NCI-H2107 (cell line): ENCODE results near the gene CUL2.
A peak's percentile ranks its signal among the peaks of the same experiment; 100 is the strongest.
"Not testable (repeated sequence)": the region's sequence is repeated elsewhere in the genome, so short reads cannot be mapped to it uniquely, and the experiment has no call there.

ENCODE experiments used
- DNase-seq: peaks from one replicate; lab custom pipeline; 2025; lab: John Stamatoyannopoulos, UW

CUL2 gene

DNA sequence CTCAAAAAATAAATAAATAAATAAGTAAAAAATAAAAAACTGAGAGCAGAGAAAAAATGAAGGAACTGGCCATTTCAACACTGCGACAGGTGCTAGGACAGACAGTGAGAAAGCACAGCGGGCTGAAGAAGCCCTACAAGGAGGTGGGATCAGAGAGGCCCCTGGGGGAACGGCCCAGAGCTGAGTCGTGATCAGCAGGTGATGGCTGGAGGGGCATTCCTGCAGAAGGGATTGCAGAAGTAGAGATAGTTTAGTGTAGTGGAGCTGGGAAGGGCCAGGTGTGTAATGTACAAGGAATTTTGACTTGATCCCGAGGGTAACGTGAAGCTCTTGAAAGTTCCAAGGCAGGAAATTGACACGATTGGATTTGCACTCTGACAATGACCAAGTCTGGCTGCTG, 112.1 kb downstream of the CUL2 start:
- no peak for DNase-seq

DNA sequence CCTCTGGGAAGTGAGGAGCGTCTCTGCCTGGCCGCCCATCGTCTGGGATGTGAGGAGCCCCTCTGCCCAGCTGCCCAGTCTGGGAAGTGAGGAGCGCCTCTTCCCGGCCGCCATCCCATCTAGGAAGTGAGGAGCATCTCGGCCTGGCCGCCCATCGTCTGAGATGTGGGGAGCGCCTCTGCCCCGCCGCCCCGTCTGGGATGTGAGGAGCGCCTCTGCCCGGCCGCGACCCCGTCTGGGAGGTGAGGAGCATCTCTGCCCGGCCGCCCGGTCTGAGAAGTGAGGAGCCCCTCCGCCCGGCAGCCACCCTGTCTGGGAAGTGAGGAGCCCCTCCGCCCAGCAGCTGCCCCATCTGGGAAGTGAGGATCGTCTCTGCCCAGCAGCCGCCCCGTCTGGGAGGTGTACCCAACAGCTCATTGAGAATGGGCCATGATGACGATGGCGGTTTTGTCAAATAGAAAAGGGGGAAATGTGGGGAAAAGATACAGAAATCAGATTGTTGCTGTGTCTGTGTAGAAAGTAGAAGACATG, 113.7 kb downstream of the CUL2 start:
- DNase-seq, result not testable (repeated sequence)

DNA sequence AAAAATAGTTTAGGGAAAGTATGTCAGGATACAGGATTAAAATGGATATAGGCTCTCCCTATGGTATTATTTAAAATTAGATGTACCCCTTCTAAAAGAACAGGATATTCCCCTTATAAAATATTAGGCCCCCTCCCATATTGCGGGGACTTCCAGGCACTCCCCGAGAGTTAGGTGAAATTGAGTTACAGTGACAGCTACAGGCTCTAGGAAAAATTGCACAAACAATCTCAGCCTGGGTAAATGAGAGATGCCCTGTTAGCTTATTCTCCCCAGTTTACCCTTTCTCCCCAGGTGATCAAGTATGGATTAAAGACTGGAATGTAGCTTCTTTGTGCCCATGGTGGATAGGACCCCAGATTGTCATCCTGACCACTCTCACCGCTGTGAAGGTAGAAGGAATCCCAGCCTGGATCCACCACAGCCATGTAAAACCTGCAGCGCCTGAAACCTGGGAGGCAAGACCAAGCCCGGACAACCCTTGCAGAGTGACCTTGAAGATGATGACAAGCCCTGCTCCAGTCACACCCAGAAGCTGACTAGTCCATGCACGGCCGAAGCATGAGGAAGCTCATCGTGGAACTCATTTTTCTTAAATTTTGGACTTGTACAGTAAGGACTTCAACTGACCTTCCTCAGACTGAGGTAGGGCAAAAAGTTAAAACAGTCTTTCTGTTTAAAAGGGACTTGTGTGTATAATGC, 115.6 kb downstream of the CUL2 start:
- not testable (repeated sequence) for DNase-seq

DNA sequence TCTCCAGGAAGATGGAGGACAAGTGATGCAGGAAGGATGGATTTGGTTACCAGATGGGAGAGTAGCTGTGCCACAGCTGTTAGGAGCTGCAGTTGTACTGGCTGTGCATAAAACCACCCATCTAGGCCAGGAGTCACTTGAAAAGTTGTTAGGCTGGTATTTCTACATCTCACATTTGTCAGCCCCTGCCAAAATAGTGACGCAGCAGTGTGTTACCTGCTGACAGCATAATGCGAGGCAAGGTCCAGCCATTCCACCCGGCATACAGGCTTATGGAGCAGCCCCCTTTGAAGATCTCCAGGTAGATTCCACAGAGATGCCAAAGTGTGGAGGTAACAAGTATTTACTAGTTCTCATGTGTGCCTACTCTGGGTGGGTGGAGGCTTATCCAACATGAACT, 116.4 kb downstream of the CUL2 start:
- not testable (repeated sequence) for DNase-seq

DNA sequence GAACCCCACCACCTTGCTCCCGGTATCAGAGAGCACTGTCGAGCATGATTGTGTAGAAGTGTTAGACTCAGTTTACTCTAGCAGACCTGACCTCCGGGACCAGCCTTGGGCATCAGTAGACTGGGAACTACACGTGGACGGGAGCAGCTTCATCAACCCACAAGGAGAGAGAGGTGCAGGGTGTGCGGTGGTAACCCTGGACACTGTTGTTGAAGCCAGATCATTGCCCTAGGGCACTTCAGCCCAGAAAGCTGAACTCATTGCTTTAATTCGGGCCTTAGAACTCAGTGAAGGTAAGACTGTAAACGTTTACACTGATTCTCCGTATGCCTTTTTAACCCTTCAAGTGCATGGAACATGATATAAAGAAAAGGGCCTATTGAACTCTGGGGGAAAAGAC, 117.0 kb downstream of the CUL2 start:
- DNase-seq, result not testable (repeated sequence)

DNA sequence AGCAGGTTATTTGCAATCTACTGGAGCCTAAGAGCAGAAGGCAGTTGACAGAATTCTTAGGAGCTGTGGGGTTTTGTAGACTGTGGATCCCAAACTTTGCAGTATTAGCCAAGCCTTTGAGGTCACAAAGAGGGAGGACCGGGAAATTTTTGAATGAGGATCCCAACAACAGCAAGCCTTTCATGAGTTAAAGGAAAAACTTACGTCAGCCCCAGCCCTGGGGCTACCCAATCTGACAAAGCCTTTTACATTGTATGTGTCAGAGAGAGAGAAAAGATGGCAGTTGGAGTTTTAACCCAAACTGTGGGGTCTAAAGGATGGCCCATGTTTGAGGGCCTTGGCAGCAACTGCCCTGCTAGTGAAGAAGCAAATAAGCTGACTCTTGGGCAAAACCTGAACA, 117.5 kb downstream of the CUL2 start:
- not testable (repeated sequence) for DNase-seq

DNA sequence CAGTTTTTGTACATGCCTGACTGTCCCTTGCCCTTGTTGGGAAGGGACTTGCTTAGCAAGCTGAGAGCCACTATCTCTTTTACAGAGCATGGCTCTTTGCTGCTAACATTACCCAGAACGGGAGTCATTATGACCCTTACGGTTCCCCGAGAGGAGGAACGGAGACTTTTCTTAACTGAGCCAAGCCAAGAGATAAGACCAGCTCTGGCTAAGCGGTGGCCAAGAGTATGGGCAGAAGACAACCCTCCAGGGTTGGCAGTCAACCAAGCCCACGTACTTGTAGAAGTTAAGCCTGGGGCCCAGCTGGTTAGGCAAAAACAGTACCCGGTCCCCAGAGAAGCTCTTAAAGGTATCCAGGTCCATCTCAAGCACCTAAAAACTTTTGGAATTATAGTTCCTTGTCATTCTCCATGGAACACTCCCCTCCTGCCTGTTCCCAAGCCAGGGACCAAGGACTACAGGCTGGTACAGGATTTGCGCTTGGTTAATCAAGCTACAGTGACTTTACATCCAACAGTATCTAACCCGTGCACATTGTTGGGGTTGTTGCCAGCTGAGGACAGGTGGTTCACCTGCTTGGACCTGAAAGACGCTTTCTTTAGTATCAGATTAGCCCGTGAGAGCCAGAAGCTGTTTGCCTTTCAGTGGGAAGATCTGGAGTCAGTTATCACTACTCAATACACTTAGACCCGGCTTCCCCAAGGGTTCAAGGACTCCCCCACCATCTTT, 118.4 kb downstream of the CUL2 start:
- not testable (repeated sequence) for DNase-seq

DNA sequence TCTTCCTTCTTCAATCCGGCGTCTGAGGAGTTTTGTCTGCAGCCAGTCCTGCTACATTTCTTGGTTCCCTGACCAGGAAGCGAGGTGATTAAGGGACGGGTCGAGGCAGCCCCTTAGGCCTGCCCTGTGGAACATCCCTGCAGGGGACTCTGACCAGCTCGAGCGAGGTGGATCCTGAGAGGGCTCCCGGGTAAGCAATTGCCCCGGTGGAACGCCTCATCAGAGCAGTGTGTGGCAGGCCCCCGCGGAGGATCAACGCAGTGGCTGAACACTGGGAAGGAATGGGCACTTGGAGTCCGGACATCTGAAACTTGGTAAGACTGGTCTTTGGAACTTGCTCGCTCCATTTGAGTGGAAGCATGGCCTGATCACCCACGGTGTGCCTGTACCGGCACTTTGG, 121.0 kb downstream of the CUL2 start:
- no peak for DNase-seq

DNA sequence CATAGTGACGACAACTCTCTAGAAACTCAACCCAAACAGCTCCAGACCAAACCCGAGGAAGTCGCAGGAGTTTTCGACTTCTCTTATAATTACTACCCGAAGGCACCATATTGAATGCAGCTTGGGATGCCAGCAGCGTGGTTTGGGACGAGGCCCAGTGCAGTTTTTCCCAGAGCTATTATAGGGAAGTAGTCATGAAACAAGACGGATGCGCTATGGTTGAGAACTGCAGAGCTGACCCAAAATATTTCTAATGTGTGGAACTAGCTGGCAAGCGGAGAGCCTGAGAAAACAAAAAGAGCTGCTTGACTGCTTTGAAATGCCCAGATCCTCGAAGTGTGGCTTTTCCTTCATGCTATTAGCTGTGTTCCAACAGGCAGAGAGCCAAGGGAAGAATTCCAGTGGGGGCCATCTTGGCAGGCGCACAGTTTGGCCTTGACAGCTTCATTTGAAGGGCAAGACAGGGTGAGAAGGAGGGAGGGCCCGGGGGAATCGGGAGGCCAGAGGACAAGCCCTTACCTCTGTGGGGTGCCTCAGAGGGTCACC, 122.7 kb downstream of the CUL2 start:
- DNase-seq, result no peak

DNA sequence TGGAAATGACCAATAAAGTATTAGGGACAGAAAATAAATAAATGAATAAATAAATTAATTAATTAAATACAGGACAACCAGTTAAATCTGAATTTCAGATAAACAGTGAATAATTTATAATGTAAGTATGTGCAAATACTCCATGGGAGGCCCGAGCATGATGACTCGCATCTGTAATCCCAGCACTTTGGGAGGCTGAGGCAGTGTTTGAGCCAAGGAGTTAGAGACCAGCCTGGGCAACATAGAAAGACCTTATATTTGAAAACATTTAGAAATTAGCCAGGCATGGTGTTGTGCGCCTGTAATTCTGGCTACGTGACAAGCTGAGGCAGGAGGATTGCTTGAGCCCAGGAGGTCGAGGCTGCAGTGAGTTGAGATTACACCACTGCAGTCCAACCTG, 123.7 kb downstream of the CUL2 start:
- DNase-seq, result no peak

DNA sequence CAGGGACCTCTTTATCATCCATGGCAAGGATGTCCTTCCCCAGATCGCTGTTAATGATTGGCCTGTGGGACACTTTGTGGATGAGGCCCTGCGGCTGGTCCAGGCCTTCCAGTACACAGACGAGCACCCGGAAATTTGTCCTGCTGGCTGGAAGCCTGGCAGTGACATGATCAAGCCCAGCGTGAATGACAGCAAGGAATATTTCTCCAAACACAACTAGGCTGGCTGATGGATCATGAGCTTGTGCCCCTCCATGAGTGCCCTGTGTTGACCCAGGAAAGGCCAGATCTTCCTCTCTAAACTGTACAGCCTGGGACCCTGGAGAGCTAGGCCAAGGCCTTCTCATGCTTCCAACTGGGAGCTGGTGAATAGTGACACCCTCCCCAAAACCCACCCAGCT, 124.1 kb downstream of the CUL2 start:
- DNase-seq, result no peak

DNA sequence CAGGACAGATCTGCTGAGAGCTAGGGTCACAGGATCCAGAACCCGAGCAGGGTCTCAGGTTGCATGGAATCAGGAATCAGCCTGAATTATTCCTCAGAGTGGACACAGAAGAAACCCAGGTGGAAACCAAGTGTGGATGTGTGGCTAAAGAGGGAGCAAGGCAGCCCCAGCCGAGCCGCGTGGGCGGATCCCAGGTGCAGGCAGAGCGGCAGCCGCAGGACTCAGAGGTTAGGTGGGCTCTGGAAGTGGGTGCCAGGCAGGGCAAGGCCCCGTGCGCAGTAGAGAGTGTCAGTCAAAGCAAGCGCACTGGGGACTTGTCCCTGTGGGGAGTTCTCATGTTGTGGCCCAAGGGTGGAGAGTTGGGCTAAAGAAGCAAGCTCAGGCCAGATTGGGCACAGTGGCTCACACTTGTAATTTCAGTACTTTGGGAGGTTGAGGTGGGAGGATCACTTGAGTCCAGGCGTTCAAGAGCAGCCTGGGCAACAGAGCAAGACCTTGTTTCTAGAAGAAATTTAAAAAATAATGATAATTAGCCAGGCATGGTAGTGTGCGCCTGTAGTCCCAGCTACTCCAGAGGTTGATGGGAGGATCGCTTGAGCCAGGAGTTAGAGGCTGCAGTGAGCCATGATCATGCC, 125.9 kb downstream of the CUL2 start:
- DNase-seq, result no peak

DNA sequence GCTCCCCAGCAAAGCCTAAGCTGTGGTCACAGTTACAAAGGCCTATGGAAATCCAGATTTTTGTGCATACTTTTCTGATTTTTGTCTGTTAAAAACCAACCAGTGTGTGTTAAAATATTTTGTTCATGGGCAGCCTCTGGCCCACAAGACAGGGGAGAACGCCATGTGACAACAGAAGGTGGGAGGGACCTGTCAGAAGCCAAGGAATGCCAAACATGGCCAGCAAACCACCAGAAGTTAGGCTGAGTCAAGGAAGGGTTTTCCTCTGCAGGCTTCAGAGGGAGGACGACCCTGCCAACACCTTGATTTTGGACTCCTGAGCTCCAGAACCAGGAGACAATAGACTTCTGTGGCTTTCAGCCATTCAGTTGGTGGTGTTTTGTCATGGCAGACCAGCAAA, 127.3 kb downstream of the CUL2 start:
- DNase-seq, result no peak

DNA sequence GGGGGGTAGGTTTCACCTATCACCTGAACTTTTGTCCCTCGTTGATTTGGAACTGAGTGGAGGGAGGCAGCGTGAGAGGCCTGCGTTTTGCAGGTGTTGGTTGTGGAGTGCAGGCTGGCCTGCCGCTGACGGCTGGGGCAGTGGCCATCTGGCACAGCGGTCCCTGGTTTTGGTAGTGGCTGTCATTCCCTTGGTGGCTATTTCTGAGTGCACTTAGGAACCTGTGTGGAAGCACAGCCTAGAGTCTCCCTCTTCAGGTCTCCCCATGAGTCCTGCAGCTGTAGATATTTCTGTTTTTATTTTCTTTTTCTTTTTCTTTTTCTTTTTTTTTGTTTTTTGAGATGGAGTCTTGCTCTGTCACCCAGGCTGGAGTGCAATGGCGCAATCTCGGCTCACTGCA, 129.2 kb downstream of the CUL2 start:
- peak; percentile 2 for DNase-seq

DNA sequence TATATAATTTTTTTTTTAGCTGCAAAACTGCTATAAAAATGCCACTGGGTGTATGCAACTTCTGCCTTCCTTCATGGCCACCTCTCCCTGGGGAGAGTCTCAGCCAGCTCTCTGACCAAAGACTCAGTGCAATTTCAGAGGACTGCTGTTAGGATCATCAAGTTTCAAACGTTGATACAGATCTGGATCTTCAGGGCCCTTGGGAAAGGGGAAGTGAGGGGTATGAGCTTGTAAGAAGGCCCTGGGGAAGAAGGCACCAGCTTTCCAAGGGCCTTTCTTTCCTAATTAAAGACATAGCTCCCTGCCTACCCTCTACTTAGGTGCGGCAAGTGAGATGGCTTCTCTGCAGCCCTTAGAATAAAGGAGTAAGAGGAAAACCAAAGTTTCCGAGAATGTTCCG, 130.4 kb downstream of the CUL2 start:
- DNase-seq, result no peak

DNA sequence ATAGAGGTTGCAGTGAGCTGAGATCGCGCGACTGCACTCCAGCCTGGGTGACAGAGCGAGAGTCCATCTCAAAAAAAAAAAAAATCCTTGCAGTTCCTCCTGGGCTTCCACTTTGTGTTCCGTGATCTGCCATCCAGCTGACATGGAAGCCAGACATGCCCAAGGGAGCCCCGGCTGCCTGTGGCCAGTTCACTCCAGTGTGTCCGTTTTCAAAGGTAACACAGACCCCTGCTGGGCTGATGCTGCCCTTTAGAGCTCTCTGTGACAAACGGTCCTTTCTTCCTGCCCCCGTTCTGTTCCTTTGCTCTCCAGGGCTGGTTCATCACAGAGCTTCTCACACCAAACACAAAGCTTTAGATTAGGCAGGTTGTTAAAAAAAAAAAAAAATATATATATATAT, 130.8 kb downstream of the CUL2 start:
- no peak for DNase-seq
